NB4 (cell line): Measurements from ENCODE around the gene SDC3.

Experiments
- DNase-seq: peaks from one replicate; pipeline ENCODE4 v3.0.0; 2010; ENCODE audit warnings: low read depth
- H3K4me3 ChIP-seq: one replicate; pipeline ENCODE4 v1.5.1; 2011; ENCODE audit warnings: mild to moderate bottlenecking, low read depth, low read length, moderate library complexity
- MYC ChIP-seq: IDR thresholded peaks from 2 replicates; pipeline ENCODE4 v1.6.1; 2011; ENCODE audit warnings: low read depth, low read length
- POLR2A ChIP-seq: IDR thresholded peaks from 2 replicates; pipeline ENCODE4 v1.6.1; 2011; ENCODE audit warnings: mild to moderate bottlenecking; ENCODE audit not compliant: insufficient read length; ENCODE audit errors: extremely low read depth
- TF ChIP-seq, protein P1 (sequence below): IDR thresholded peaks from 2 replicates; pipeline ENCODE4 v1.6.1; 2011; ENCODE audit warnings: low read depth, low read length
- TF ChIP-seq, protein P2 (sequence below): IDR thresholded peaks from one replicate; pipeline ENCODE4 v1.5.1; 2012; ENCODE audit warnings: low read depth, low read length

SDC3 gene

GRCh38 chr1:30907481-30908315, 860 bp downstream of the SDC3 start:
- no peak for DNase-seq
- no peak for TF ChIP-seq POLR2A
- TF ChIP-seq, protein P1, sequence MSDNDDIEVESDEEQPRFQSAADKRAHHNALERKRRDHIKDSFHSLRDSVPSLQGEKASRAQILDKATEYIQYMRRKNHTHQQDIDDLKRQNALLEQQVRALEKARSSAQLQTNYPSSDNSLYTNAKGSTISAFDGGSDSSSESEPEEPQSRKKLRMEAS: no peak
- TF ChIP-seq, protein P2, sequence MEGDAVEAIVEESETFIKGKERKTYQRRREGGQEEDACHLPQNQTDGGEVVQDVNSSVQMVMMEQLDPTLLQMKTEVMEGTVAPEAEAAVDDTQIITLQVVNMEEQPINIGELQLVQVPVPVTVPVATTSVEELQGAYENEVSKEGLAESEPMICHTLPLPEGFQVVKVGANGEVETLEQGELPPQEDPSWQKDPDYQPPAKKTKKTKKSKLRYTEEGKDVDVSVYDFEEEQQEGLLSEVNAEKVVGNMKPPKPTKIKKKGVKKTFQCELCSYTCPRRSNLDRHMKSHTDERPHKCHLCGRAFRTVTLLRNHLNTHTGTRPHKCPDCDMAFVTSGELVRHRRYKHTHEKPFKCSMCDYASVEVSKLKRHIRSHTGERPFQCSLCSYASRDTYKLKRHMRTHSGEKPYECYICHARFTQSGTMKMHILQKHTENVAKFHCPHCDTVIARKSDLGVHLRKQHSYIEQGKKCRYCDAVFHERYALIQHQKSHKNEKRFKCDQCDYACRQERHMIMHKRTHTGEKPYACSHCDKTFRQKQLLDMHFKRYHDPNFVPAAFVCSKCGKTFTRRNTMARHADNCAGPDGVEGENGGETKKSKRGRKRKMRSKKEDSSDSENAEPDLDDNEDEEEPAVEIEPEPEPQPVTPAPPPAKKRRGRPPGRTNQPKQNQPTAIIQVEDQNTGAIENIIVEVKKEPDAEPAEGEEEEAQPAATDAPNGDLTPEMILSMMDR: no peak
- no peak for TF ChIP-seq MYC
- no peak overlapping the region for H3K4me3 ChIP-seq

DNA sequence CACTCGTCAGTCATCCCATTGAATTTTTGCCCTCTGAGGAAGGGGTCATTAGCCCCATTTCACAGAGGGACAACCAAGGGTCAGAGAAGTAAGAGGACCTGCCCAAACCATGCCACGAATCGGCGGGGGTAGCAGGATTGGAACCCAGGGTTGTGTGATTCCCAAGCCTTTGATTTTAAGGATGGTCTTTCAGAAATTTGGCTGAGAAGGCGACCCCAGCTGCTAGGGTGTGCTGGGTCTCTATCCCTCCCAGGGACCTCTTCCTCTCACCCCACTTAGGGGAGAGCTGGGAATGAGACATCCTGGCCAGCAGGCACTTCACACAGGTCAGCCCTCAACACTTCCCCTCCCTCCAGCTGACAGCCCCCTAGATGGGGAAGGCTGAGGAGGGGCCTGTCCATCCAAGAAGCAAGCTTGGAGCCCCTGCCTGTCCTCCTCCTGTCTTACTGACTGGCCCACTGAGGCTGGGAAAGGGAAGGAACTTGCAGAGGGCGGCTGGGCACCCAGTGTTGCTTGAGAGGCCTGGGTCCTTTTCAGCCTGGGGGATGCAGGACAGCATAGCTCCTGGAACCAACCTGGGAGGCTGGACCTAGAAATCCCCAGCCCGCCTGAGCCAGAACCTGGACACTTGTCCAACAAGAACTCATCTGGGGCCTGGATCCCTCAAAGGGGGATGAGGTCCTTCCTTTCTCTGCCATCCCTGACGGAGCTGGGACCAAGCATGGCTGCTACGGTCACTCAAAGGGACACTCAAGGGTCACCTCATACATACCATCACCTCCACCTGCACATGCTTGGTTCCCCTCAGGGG, 1.7 kb downstream of the SDC3 start:
- no peak for TF ChIP-seq POLR2A
- TF ChIP-seq, protein P2: no peak
- TF ChIP-seq MYC: no peak
- TF ChIP-seq, protein P1: no peak
- no peak overlapping the region for H3K4me3 ChIP-seq
- DNase-seq: no peak

GRCh38 chr1:30905916-30906620, 2.5 kb downstream of the SDC3 start:
- H3K4me3 ChIP-seq: no peak overlapping the region
- TF ChIP-seq MYC: no peak
- TF ChIP-seq, protein P1: no peak
- TF ChIP-seq, protein P2: no peak
- TF ChIP-seq POLR2A: no peak
- DNase-seq: no peak

DNA sequence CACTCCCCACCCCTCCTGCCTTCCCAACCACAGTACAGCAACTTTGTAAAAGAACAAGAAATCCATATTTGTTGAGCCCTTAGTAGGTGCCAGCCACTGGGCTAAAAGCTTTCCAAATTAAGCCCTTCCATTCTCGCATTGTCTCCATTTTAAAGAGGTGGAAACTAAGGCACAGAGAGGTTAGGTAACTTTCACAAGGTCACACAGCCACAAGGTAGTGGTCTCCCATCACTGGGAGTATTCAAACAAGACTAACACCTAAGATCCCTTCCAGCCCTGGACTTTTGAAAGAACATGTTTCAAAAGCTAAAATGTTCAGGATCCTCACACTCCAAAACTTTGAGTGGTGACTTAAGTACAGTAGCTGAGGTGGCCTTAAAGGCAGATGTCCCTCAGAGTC, 3.2 kb downstream of the SDC3 start:
- TF ChIP-seq, protein P2: no peak
- TF ChIP-seq POLR2A: no peak
- TF ChIP-seq MYC: no peak
- TF ChIP-seq, protein P1: no peak
- DNase-seq: no peak
- no peak overlapping the region for H3K4me3 ChIP-seq

DNA sequence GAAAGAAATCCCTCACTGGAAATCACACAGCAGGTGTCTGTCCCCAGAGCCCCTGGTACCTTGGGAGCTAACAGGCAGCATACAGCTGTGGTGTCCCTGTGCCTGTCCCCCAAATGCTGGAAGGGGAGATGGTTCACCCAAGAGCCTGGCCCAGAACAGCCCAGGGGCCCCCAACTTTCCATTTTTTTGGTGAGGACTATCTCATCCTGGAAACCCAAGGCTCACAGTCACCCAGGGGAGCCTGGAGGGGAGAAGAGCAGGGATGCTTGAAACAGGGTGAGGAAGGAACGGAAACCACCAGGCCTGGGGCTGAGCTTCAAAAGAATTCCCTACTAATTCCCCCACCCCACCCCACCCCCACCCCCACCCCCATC, 3.6 kb downstream of the SDC3 start:
- no peak for DNase-seq
- no peak overlapping the region for H3K4me3 ChIP-seq
- no peak for TF ChIP-seq POLR2A
- no peak for TF ChIP-seq MYC
- TF ChIP-seq, protein P2: no peak
- TF ChIP-seq, protein P1: no peak
